Ishikawa (cell line): ENCODE results near the gene WDR5.

ENCODE experiments used
- CEBPB ChIP-seq: IDR thresholded peaks from 2 replicates; pipeline ENCODE4 v1.6.1; 2012
- CREB1 ChIP-seq: IDR thresholded peaks from 2 replicates; pipeline ENCODE4 v1.6.1; 2012; ENCODE audit warnings: low read depth
- EGR1 ChIP-seq: IDR thresholded peaks from 2 replicates; pipeline ENCODE4 v1.6.1; 2012
- EP300 ChIP-seq: IDR thresholded peaks from 2 replicates; pipeline ENCODE4 v1.6.1; 2012; ENCODE audit warnings: borderline replicate concordance
- FOXM1 ChIP-seq: IDR thresholded peaks from 2 replicates; pipeline ENCODE4 v1.6.1; 2012; ENCODE audit warnings: low read depth, borderline replicate concordance
- NFIC ChIP-seq: IDR thresholded peaks from 2 replicates; pipeline ENCODE4 v1.6.1; 2012
- RAD21 ChIP-seq: IDR thresholded peaks from 2 replicates; pipeline ENCODE4 v1.6.1; 2012; ENCODE audit warnings: low read depth
- TAF1 ChIP-seq: IDR thresholded peaks from 2 replicates; pipeline ENCODE4 v1.6.1; 2012; ENCODE audit warnings: low read depth, mild to moderate bottlenecking
- TCF12 ChIP-seq: IDR thresholded peaks from 2 replicates; pipeline ENCODE4 v1.6.1; 2012; ENCODE audit warnings: low read depth
- TEAD4 ChIP-seq: IDR thresholded peaks from 2 replicates; pipeline ENCODE4 v1.6.1; 2012
- YY1 ChIP-seq: IDR thresholded peaks from 2 replicates; pipeline ENCODE4 v1.6.1; 2012; ENCODE audit warnings: low read depth
- ZBTB7A ChIP-seq: IDR thresholded peaks from 2 replicates; pipeline ENCODE4 v1.6.1; 2012; ENCODE audit warnings: low read depth
- TF ChIP-seq, protein P1 (sequence below): IDR thresholded peaks from 2 replicates; pipeline ENCODE4 v1.6.1; 2012; ENCODE audit warnings: low read depth, mild to moderate bottlenecking
- TF ChIP-seq, protein P2 (sequence below): IDR thresholded peaks from 2 replicates; pipeline ENCODE4 v1.6.1; 2012
- TF ChIP-seq, protein P3 (sequence below): IDR thresholded peaks from 2 replicates; pipeline ENCODE4 v1.6.1; 2012

WDR5 gene

DNA sequence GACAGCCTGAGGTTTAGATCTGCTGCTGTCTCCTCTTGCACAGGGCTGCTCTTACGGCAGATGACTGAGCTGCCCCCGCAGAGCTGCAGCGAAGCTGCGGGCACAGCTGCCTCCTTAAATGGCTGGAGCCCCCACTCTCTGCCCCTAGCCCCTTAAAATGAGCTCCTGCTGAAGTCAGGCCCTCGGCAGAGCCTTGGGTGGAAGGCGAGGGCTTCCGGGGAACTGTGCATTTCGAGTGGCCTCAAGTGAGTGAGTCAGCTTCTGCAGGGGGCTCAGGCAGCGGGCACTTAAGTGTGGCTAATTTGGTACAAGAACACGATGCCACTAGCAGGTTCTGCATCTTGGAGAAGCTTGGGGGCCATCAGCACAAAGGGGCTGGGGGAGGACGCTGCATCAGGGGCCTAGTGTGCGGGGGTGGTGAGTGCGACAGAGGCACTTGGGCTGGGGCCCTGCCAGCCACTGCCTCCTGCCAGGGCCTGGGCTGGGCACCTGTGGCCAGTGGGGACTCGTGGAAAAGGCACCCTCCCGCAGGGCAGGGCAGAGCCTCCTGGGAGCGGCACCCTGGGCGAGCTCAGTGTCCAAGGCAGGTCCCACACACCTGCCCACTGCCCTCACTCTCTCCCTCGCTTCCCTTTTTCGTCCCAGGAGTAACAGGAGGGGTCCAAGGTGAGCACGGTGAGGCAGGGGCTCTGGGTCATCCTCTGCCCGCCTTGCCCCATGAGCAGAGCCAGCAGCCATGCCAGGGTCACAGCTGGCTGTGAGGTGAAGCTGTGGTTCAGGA is 57.3 kb downstream of the WDR5 start:
- TF ChIP-seq FOXM1 (no peak), YY1 (no peak), TCF12 (no peak), CREB1 (no peak), TEAD4 (no peak), ZBTB7A (no peak), EP300 (no peak), CEBPB (no peak), TAF1 (no peak), NFIC (no peak)
- TF ChIP-seq, protein P1, sequence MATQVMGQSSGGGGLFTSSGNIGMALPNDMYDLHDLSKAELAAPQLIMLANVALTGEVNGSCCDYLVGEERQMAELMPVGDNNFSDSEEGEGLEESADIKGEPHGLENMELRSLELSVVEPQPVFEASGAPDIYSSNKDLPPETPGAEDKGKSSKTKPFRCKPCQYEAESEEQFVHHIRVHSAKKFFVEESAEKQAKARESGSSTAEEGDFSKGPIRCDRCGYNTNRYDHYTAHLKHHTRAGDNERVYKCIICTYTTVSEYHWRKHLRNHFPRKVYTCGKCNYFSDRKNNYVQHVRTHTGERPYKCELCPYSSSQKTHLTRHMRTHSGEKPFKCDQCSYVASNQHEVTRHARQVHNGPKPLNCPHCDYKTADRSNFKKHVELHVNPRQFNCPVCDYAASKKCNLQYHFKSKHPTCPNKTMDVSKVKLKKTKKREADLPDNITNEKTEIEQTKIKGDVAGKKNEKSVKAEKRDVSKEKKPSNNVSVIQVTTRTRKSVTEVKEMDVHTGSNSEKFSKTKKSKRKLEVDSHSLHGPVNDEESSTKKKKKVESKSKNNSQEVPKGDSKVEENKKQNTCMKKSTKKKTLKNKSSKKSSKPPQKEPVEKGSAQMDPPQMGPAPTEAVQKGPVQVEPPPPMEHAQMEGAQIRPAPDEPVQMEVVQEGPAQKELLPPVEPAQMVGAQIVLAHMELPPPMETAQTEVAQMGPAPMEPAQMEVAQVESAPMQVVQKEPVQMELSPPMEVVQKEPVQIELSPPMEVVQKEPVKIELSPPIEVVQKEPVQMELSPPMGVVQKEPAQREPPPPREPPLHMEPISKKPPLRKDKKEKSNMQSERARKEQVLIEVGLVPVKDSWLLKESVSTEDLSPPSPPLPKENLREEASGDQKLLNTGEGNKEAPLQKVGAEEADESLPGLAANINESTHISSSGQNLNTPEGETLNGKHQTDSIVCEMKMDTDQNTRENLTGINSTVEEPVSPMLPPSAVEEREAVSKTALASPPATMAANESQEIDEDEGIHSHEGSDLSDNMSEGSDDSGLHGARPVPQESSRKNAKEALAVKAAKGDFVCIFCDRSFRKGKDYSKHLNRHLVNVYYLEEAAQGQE: no peak
- TF ChIP-seq, protein P2, sequence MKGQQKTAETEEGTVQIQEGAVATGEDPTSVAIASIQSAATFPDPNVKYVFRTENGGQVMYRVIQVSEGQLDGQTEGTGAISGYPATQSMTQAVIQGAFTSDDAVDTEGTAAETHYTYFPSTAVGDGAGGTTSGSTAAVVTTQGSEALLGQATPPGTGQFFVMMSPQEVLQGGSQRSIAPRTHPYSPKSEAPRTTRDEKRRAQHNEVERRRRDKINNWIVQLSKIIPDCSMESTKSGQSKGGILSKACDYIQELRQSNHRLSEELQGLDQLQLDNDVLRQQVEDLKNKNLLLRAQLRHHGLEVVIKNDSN: no peak
- TF ChIP-seq, protein P3, sequence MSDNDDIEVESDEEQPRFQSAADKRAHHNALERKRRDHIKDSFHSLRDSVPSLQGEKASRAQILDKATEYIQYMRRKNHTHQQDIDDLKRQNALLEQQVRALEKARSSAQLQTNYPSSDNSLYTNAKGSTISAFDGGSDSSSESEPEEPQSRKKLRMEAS: no peak

DNA sequence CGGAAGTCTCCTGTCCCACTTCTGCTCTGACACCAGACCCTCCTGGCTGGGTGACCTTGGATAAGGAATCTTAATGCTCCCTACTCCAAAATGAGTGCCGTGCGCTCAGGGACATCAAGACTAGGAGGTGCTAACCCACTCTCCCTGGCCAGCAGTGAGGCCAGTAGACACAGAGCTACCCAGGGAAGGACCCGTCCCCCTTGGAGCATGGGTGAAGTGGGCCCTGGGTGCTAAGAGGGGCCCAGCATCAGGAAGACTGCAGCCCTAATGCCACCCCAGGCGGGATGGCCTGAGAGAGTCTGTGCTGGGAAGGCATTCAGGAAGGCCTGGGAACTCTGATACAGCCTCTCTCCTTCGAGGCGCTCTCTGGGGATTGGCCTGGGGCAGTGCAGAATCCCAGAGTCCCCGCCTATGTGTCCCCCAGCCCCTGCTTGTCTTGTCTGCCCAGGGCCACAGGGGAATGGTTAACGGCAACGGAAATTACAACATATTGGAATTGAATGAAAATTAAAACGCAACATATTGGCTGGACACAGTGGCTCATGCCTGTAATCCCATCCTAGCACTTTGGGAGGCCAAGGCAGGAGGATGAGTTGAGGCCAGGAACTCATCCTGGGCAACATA is 58.1 kb downstream of the WDR5 start:
- TF ChIP-seq EGR1 (no peak), CREB1 (no peak), EP300 (no peak), NFIC (no peak), TAF1 (no peak), FOXM1 (no peak), RAD21 (no peak), CEBPB (no peak), TCF12 (no peak), YY1 (no peak), TEAD4 (no peak), ZBTB7A (no peak)
- TF ChIP-seq, protein P2: no peak
- TF ChIP-seq, protein P1: no peak

DNA sequence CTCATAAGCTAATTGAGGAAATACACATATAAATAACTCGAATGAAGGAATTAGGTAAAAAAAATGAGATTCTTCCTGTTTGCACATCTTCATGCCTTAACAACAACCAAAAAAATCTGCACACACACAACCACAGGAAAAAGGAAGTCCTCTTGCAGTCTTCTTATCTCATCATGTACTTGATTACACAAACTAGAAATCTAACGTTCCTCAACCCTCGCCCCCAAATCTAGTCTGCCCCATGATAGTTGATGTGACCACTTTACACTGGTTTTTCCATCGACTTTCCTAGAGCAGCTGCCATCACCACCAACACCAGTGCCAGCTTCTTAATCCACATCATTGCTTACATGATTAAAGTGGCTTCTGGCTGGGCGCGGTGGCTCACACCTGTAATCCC is 59.7 kb downstream of the WDR5 start:
- TF ChIP-seq, protein P1: no peak
- TF ChIP-seq EP300 (no peak), RAD21 (no peak), EGR1 (no peak)
- TF ChIP-seq, protein P2: no peak

DNA sequence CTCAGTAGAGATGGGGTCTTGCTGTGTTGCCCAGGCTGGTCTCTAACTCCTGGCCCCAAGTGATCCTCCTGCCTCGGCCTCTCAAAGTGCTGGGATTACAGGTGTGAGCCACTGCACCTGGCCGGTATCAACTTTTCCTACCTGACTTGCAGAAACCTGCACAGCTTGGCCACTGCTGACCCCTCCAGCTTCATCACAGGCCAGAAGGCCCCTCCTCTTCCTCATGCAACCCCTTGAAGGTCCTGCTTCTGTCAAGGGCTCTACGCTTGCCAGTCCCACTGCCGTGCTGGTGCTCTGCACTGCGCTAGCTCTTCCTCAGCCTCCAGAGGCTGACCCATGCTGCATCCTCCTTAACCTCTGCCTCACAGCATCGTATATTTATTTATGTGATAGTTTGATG is 61.0 kb downstream of the WDR5 start:
- TF ChIP-seq CREB1 (no peak), TAF1 (no peak)

DNA sequence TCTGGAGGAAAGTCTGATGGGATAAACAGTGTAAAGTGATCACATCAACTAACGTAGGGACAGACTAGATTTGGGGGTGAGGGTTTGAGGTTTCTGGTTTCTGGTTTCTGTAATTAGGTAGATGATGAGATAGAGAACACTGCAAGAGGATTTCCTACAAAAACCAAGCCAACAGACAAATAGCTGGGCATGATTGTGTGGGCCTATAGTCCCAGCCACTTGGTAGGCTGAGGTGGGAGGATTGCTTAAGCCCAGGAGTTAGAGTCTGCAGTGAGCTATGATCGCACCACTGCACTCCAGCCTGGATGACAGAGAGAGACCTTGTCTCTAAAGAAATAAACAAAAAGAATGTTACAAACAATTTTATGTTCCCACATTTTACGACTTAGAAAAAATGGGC is 62.9 kb downstream of the WDR5 start:
- TF ChIP-seq, protein P2: no peak
- TF ChIP-seq NFIC (no peak), RAD21 (no peak), TAF1 (no peak), EGR1 (no peak), YY1 (no peak), CREB1 (no peak), CEBPB (no peak), TCF12 (no peak), TEAD4 (no peak), ZBTB7A (no peak), EP300 (no peak), FOXM1 (no peak)
- TF ChIP-seq, protein P3: no peak
- TF ChIP-seq, protein P1: no peak
